Glomerular visceral epithelial cell (primary cell): ENCODE results near the gene ESRRA.

Source experiments
- DNase-seq: peaks from one replicate; pipeline ENCODE4 v3.0.0-alpha.2; 2016; ENCODE audit errors: extremely low spot score

Gene ESRRA

GRCh38 chr11:64305075-64305690 is at the start of gene ESRRA:
TSS of gene ESRRA (plus strand) at chr11:64305524. CDS start at chr11:64307180, 1,656 bp downstream.
- peak; percentile 98 for DNase-seq

DNA sequence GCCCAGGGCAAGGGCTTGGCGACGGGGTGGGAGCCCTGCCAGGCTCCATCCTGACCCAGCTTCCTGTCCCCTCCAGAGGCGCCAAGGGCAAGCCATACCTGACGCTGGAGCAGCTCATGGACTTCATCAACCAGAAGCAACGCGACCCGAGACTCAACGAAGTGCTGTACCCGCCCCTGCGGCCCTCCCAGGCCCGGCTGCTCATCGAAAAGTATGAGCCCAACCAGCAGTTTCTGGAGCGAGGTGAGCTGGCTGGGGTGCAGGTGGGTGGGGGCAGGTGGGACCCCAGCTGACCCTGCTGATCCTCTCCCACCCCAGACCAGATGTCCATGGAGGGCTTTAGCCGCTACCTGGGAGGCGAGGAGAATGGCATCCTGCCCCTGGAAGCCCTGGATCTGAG is 49.0 kb upstream of the ESRRA start:
- DNase-seq, result no peak

DNA sequence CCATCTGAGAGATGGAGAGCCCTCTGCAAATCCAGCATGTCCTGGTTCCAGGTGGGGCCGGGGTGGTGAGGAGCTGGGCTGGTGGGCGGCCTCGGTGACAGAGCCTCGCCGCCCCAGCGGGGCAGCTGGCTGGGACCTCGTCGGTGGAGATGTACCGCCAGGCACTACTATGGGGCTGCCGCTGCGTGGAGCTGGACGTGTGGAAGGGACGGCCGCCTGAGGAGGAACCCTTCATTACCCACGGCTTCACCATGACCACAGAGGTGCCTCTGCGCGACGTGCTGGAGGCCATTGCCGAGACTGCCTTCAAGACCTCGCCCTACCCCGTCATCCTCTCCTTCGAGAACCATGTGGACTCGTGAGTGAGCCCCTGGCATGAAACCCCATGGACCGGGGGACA is 47.0 kb upstream of the ESRRA start:
- no peak for DNase-seq

GRCh38 chr11:64258946-64259532 is 46.3 kb upstream of the ESRRA start:
- DNase-seq, result no peak

DNA sequence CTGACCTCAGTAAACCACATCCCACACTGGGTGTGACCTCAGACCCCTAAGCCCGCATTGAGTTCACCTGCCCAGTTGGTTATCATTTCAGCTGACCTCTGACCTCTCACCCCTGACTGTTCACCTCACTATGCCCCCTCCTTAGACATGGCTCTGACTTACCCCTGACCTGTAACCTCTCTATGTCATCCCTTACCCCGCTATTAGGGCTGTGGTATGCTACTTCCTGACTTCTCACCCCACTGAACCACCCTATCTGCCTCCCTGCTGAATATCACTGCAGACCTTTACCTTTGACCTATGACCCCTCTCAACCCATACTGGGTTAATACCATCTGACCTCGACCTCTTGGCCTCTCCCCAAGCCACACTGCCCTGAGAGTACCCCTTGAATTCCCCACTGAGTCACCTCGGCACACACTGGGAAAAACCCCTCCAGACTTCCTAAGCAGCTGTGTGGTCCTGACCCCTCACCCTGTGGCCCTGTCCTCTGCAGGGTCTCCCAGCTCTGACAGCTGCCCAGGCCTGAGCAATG is 45.7 kb upstream of the ESRRA start:
- DNase-seq, result no peak

- DNase-seq, result no peak
Measured at GRCh38 chr11:64260147-64260708, 45.1 kb upstream of the ESRRA start.

DNA sequence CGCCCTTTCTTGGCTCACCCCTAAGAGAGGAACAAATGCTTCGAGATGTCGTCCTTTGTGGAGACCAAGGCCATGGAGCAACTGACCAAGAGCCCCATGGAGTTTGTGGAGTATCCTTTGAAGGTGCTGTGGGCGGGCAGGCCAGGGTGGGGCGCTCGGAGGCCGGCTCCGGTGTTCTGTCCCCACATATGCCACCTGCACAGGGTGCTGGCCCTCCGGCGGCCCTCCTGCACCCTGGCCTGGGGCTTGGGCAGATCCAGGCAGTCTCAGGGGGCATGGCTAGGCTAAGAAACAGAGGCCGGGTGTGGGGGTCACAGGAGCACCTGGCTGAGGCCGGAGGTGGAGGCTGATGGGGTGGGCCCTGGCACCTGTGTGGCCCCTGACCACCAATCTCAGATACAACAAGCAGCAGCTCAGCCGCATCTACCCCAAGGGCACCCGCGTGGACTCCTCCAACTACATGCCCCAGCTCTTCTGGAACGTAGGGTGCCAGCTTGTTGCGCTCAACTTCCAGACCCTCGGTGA is 43.7 kb upstream of the ESRRA start:
- DNase-seq, result no peak

DNA sequence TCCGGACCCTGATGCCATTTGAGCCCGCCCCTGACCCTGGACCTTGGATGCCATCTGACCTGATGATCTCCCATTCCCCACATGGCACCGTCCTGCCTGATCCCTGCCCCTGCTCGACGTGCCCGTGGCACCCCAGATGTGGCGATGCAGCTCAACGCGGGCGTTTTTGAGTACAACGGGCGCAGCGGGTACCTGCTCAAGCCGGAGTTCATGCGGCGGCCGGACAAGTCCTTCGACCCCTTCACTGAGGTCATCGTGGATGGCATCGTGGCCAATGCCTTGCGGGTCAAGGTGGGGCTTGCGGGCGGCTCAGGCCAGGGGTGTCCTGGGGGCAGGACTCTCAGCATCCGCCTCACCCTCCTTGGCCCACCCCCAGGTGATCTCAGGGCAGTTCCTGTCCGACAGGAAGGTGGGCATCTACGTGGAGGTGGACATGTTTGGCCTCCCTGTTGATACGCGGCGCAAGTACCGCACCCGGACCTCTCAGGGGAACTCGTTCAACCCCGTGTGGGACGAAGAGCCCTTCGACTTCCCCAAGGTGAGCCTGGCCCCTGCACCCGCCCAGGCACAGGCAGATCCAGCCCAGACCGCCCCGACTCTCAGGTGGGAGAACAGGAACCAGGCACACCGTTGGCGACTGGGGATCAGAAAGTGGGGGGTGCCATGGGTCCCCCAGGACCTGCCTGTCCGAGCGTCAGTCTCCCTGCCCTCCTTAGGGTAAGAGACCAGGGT is 42.9 kb upstream of the ESRRA start:
- DNase-seq, result no peak

- DNase-seq, result peak; percentile 47
Measured at GRCh38 chr11:64263021-64263946, 42.0 kb upstream of the ESRRA start.

DNA sequence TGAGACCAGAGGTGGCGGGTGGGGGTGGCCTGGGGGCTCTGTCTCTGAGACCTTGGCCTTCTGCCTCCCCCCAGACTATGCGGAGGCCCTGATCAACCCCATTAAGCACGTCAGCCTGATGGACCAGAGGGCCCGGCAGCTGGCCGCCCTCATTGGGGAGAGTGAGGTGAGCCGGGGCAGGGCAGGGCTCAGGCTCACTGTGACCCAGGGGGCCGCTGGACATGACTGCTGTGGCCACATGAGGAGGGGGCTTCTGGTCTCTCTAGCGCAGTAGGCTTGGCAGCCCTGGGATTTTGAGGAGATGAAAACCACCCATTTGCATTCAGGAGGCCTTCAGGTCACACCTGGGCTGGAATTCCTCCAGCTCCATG is 41.4 kb upstream of the ESRRA start:
- DNase-seq, result no peak

DNA sequence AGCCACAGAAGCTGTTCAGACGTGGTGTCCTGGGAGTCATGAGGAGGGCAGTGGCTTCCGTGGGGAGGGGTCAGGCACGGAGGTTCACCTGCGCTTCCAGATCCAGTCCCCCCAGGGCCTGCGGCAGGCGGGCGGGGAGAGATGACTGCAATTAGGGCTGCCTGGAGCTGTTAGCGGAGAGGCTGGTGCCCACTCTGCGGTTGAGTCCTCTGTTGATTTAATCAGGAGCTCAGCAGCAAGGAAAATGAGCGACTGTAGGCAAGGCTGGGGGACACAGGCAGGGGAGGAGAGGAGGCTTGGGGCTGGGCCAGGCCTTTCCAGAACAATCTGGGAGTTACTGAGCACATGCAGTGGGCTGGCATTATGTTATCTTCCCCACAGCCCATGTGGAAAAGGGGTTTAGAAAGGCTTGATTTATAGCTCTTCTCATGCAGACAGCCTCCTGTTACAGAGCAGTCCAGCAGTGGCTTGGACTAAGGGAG is 40.9 kb upstream of the ESRRA start:
- no peak for DNase-seq

DNA sequence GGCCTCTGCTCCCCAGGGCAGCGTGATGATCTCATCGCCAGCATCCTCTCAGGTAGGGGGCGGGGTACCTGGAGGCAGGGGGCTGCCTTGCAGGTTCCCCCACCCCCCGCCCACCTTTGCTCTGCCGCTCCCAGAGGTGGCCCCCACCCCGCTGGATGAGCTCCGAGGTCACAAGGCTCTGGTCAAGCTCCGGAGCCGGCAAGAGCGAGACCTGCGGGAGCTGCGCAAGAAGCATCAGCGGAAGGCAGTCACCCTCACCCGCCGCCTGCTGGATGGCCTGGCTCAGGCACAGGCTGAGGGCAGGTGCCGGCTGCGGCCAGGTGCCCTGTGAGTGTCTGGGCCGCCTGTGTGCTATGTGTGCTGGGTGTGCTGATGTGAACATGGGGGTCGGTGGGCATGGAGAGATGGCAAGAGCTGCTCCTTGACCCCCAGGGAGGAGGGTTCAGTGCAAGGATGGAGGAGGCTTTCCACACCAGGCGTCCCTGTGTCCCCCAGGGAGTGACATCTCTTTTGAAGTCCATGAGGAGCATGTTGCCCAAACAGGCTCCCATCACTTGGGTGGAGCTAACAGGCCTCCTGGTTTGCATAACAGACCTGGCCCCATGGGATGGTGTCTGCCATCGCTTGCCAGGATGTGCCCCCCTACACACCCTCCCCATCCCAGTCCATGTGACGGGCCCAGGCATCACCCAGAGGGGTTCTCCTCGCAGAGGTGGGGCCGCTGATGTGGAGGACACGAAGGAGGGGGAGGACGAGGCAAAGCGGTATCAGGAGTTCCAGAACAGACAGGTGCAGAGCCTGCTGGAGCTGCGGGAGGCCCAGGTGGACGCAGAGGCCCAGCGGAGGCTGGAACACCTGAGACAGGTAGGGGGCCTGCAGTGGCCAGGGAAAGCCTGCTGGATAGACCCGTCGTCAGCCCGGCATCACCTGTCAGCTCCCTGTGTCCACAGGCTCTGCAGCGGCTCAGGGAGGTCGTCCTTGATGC is 39.9 kb upstream of the ESRRA start:
- no peak for DNase-seq

GRCh38 chr11:64266339-64266738 is 39.0 kb upstream of the ESRRA start:
- DNase-seq, result peak; percentile 30

- no peak for DNase-seq
Measured at GRCh38 chr11:64267207-64267945, 37.9 kb upstream of the ESRRA start.

- peak; percentile 27 for DNase-seq
Measured at GRCh38 chr11:64268025-64268892, 37.1 kb upstream of the ESRRA start.

GRCh38 chr11:64268893-64269539 is 36.3 kb upstream of the ESRRA start:
- DNase-seq, result peak; percentile 59

- peak; percentile 99 for DNase-seq
Measured at GRCh38 chr11:64269540-64270220, 35.6 kb upstream of the ESRRA start.
